HG02870 (cell line): Measurements from ENCODE around the gene ACACA.

Experiments used
- ATAC-seq: cut with Tn5 transposase; IDR thresholded peaks from one replicate; pipeline ENCODE4 v1.9.1; 2021; ENCODE audit warnings: mild to moderate bottlenecking, moderate library complexity; ENCODE audit not compliant: unreplicated experiment

The ACACA gene

GRCh38 chr17:37299257-37299980 is 107.2 kb downstream of the ACACA start:
- ATAC-seq = no peak

GRCh38 chr17:37295888-37296287 is 110.7 kb downstream of the ACACA start:
- ATAC-seq = no peak

- ATAC-seq = no peak
Observed at GRCh38 chr17:37294888-37295287, 111.7 kb downstream of the ACACA start.

GRCh38 chr17:37293770-37294169 is 112.9 kb downstream of the ACACA start:
- ATAC-seq = no peak

- ATAC-seq = no peak
Observed at GRCh38 chr17:37292429-37293139, 114.1 kb downstream of the ACACA start.

- no peak for ATAC-seq
Observed at GRCh38 chr17:37291351-37291750, 115.3 kb downstream of the ACACA start.

GRCh38 chr17:37286430-37286829 is 120.2 kb downstream of the ACACA start:
- ATAC-seq = no peak

- no peak for ATAC-seq
Observed at GRCh38 chr17:37284191-37284590, 122.4 kb downstream of the ACACA start.

- no peak for ATAC-seq
Observed at GRCh38 chr17:37283414-37283961, 123.1 kb downstream of the ACACA start.

- ATAC-seq = no peak
Observed at GRCh38 chr17:37280841-37281240, 125.8 kb downstream of the ACACA start.

- no peak for ATAC-seq
Observed at GRCh38 chr17:37278247-37278894, 128.3 kb downstream of the ACACA start.

- no peak for ATAC-seq
Observed at GRCh38 chr17:37276475-37276874, 130.2 kb downstream of the ACACA start.

- no peak for ATAC-seq
Observed at GRCh38 chr17:37274461-37274860, 132.2 kb downstream of the ACACA start.

- ATAC-seq = no peak
Observed at GRCh38 chr17:37273409-37274051, 133.1 kb downstream of the ACACA start.

- no peak for ATAC-seq
Observed at GRCh38 chr17:37265446-37266173, 141.0 kb downstream of the ACACA start.

GRCh38 chr17:37261286-37261685 is 145.3 kb downstream of the ACACA start:
- ATAC-seq = no peak

GRCh38 chr17:37259030-37259735 is 147.5 kb downstream of the ACACA start:
- ATAC-seq = no peak

- ATAC-seq = no peak
Observed at GRCh38 chr17:37256627-37257026, 150.0 kb downstream of the ACACA start.

- ATAC-seq = no peak
Observed at GRCh38 chr17:37255432-37255831, 151.2 kb downstream of the ACACA start.

- ATAC-seq = no peak
Observed at GRCh38 chr17:37247825-37248224, 158.8 kb downstream of the ACACA start.
